Measurements from ENCODE around the gene CACNA1C.

GRCh38 chr12:2347137-2347843 is 294.5 kb downstream of the CACNA1C start:
- TF ChIP-seq CTCF (conservative IDR thresholded peaks at IDR 0.05; ENCODE audit: low read depth, low read length) (no peak), USF2 (IDR thresholded peaks at IDR 0.05; ENCODE audit: low read depth, low read length) (no peak), POLR2A (IDR thresholded peaks at IDR 0.05; ENCODE audit: low read depth, low read length) (no peak), MXI1 (IDR thresholded peaks at IDR 0.05; ENCODE audit: borderline replicate concordance, low read depth, low read length) (no peak)

All from IMR-90 (cell line).